Tibial nerve (tissue), 4 donors: ENCODE results near the gene KCTD2. TPM values are rescaled to one million over a fixed set of nuclear protein-coding genes. Genes with fewer than 3 reads are reported as not detected.
"Not testable (repeated sequence)": the region's sequence is repeated elsewhere in the genome, so short reads cannot be mapped to it uniquely, and the experiment has no call there.

Source experiments
- DNase-seq, 2 donors: peaks; one replicate each; pipeline ENCODE4 v3.0.0-alpha.2; 2019; ENCODE audit warnings: low spot score in 2 of 2
- H3K27ac ChIP-seq, 4 donors: fragments of 200-600 bp; sonication (generic) in 3 of 4; one replicate each; pipeline ENCODE4 v1.5.1; 2017 to 2019; ENCODE audit warnings: mild to moderate bottlenecking in 1 of 4
- H3K27me3 ChIP-seq, 2 donors: fragments of 200-600 bp; sonication (generic) in 1 of 2; one replicate each; pipeline versions ENCODE4 v1.5.1 to v1.6.0; 2017 to 2019
- H3K36me3 ChIP-seq, 3 donors: fragments of 200-600 bp; sonication (generic); one replicate each; pipeline ENCODE4 v1.5.1; 2018 to 2019
- H3K4me1 ChIP-seq, 4 donors: fragments of 200-600 bp; sonication (generic) in 3 of 4; one replicate each; pipeline ENCODE4 v1.5.1; 2017 to 2019
- H3K4me3 ChIP-seq, 4 donors: fragments of 200-600 bp; sonication (generic) in 3 of 4; one replicate each; pipeline ENCODE4 v1.5.1; 2017 to 2019; ENCODE audit warnings: mild to moderate bottlenecking in 1 of 4, moderate library complexity in 1 of 4
- H3K9me3 ChIP-seq, 4 donors: fragments of 200-600 bp; sonication (generic) in 3 of 4; one replicate each; pipeline ENCODE4 v1.5.1; 2017 to 2019
- CTCF ChIP-seq, 5 experiments: fragments of 200-600 bp in 3 of 5; fragments of 450-650 bp in 2 of 5; sonication (generic) in 3 of 5; IDR thresholded peaks; one replicate each; pipeline ENCODE4 v1.5.1; 2016 to 2019; ENCODE audit warnings: antibody characterized with exemption in 5 of 5, mild to moderate bottlenecking in 3 of 5, moderate library complexity in 2 of 5
- EP300 ChIP-seq, 2 donors: sonication (generic); formaldehyde crosslinking; IDR thresholded peaks; one replicate each; pipeline ENCODE4 v1.6.1; 2017; ENCODE audit warnings: antibody characterized with exemption in 2 of 2, mild to moderate bottlenecking in 1 of 2
- POLR2A ChIP-seq, 2 donors: fragments of 450-650 bp; IDR thresholded peaks; one replicate each; pipeline ENCODE4 v1.6.1; 2017; ENCODE audit warnings: antibody characterized with exemption in 2 of 2, mild to moderate bottlenecking in 2 of 2, moderate library complexity in 2 of 2
- WGBS, 2 donors: methylation state at CpG; one replicate each; pipeline ENCODE4 v1.1.5; 2018; 5-methylcytosine and 5-hydroxymethylcytosine counted together
- total RNA-seq, 4 donors: library from RNA; depleted of rRNA; stranded (reverse); fragments of >200 nt; gene quantifications; one replicate each; pipeline ENCODE4 v1.1.0, GENCODE V29; 2016

KCTD2 gene
- total RNA-seq, 4 donors from 2014 or later, result 24.9 to 33.5 (median 32.6) TPM

GRCh38 chr17:75003070-75003956 lies 43.7 kb upstream of the KCTD2 start:
- H3K4me3 ChIP-seq, result no peak overlapping the region
- H3K36me3 ChIP-seq, result peaks cover 0 to 61% (median 0%) of the 10 kb centered on the region in 3 donors
- 77 to 88% methylated on average over 36 to 76 of the region's 76 CpGs for WGBS, 2 donors
- H3K4me1 ChIP-seq, result no peaks in the 10 kb centered on the region
- H3K27me3 ChIP-seq, result no peaks in the 10 kb centered on the region
- DNase-seq, result no peak
- no peak overlapping the region for H3K27ac ChIP-seq
- no peaks in the 10 kb centered on the region for H3K9me3 ChIP-seq
- TF ChIP-seq POLR2A (IDR thresholded peaks at IDR 0.05) (no peak), EP300 (IDR thresholded peaks at IDR 0.05) (no peak), CTCF (IDR thresholded peaks at IDR 0.05) (no peak)

DNA sequence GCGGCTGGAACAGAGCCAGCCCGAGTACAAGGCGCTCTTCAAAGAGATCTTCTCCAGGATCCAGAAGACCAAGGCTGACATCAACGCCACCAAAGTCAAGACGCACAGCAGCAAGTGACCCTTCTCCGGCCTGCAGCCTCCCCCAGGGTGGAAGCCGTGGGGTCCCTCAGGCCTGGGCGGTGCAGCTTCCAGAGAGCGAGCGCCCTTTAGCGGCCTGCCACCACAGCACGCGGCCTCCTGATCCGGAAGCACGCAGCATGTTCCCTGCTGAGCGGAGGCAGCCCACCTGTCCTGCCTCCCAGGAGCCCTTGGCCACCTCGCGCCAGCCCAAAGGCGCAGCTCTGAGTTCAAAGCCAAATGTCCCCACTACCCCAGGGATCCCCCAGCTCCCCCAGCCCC lies 43.1 kb upstream of the KCTD2 start:
- WGBS, 2 donors, result 88 to 91% methylated on average over 8 to 19 of the region's 19 CpGs

GRCh38 chr17:75004371-75004770 lies 42.7 kb upstream of the KCTD2 start:
- DNase-seq, result no peak
- no peaks in the 10 kb centered on the region for H3K27me3 ChIP-seq
- TF ChIP-seq CTCF (IDR thresholded peaks at IDR 0.05) (no peak), EP300 (IDR thresholded peaks at IDR 0.05) (no peak), POLR2A (IDR thresholded peaks at IDR 0.05) (no peak)
- H3K36me3 ChIP-seq, result peaks cover 0 to 60% (median 0%) of the 10 kb centered on the region in 3 donors
- WGBS, 2 donors, result 95 to 96% methylated on average over 2 to 3 of the region's 3 CpGs
- no peaks in the 10 kb centered on the region for H3K4me1 ChIP-seq
- no peak overlapping the region for H3K4me3 ChIP-seq
- H3K27ac ChIP-seq, result no peak overlapping the region
- no peaks in the 10 kb centered on the region for H3K9me3 ChIP-seq

More for the DNA sequence above, 43.1 kb upstream of the KCTD2 start:
- peaks cover 0 to 61% (median 0%) of the 10 kb centered on the region in 3 donors for H3K36me3 ChIP-seq
- H3K27ac ChIP-seq, result no peak overlapping the region
- H3K27me3 ChIP-seq, result no peaks in the 10 kb centered on the region
- H3K4me3 ChIP-seq, result no peak overlapping the region
- no peaks in the 10 kb centered on the region for H3K9me3 ChIP-seq
- TF ChIP-seq EP300 (IDR thresholded peaks at IDR 0.05) (no peak), CTCF (IDR thresholded peaks at IDR 0.05) (no peak)
- H3K4me1 ChIP-seq, result no peaks in the 10 kb centered on the region
- no peak for DNase-seq

GRCh38 chr17:75005291-75005690 lies 41.7 kb upstream of the KCTD2 start:
- Histone ChIP-seq H3K4me3 (no peak overlapping the region), H3K36me3 (peaks cover 0 to 52% (median 0%) of the 10 kb centered on the region in 3 donors), H3K9me3 (no peaks in the 10 kb centered on the region), H3K4me1 (no peaks in the 10 kb centered on the region), H3K27me3 (no peaks in the 10 kb centered on the region), H3K27ac (no peak overlapping the region)
- TF ChIP-seq CTCF (IDR thresholded peaks at IDR 0.05) (no peak), EP300 (IDR thresholded peaks at IDR 0.05) (no peak), POLR2A (IDR thresholded peaks at IDR 0.05) (no peak)
- 80 to 91% methylated on average over 8 of the region's 8 CpGs for WGBS, 2 donors
- no peak for DNase-seq

GRCh38 chr17:75006084-75006483 lies 40.9 kb upstream of the KCTD2 start:
- not testable (repeated sequence) for H3K4me3 ChIP-seq, H3K9me3 ChIP-seq, H3K27me3 ChIP-seq, H3K4me1 ChIP-seq, DNase-seq, H3K27ac ChIP-seq
- H3K36me3 ChIP-seq, result peaks cover 0 to 47% (median 0%) of the 10 kb centered on the region in 3 donors
- WGBS, 2 donors, result 96% methylated on average over 6 of the region's 6 CpGs
